HG03135 (cell line): ENCODE results near the gene PTGER1.

ENCODE experiments used
- ATAC-seq: cut with Tn5 transposase; IDR thresholded peaks from one replicate; pipeline ENCODE4 v1.9.1; 2021; ENCODE audit warnings: mild to moderate bottlenecking, moderate library complexity; ENCODE audit not compliant: unreplicated experiment

Gene PTGER1

GRCh38 chr19:14442891-14443631, 32.1 kb downstream of the PTGER1 start:
- no peak for ATAC-seq

- ATAC-seq = no peak
Observed at GRCh38 chr19:14441041-14441938, 33.9 kb downstream of the PTGER1 start.

- ATAC-seq = peak; percentile 90
Observed at GRCh38 chr19:14440049-14440448, 35.1 kb downstream of the PTGER1 start.

- ATAC-seq = no peak
Observed at GRCh38 chr19:14439014-14439413, 36.1 kb downstream of the PTGER1 start.

GRCh38 chr19:14437578-14438140, 37.5 kb downstream of the PTGER1 start:
- no peak for ATAC-seq

- no peak for ATAC-seq
Observed at GRCh38 chr19:14435320-14436050, 39.7 kb downstream of the PTGER1 start.

GRCh38 chr19:14434543-14435319, 40.4 kb downstream of the PTGER1 start:
- ATAC-seq = no peak

- no peak for ATAC-seq
Observed at GRCh38 chr19:14433554-14434501, 41.3 kb downstream of the PTGER1 start.

- no peak for ATAC-seq
Observed at GRCh38 chr19:14432791-14433553, 42.2 kb downstream of the PTGER1 start, which contains the start of gene PKN1. Gene PKN1, plus strand, starts transcription at chr19:14433306. Its CDS starts 216 bp downstream, at chr19:14433522.

GRCh38 chr19:14430712-14431111, 44.4 kb downstream of the PTGER1 start:
- no peak for ATAC-seq

GRCh38 chr19:14428882-14429416, 46.2 kb downstream of the PTGER1 start:
- no peak for ATAC-seq

- ATAC-seq = no peak
Observed at GRCh38 chr19:14427461-14427860, 47.7 kb downstream of the PTGER1 start.

GRCh38 chr19:14425696-14426138, 49.4 kb downstream of the PTGER1 start:
- ATAC-seq = no peak
